Erythroblast (primary cell): ENCODE measurements around the gene PSMA2.

Experiments used
- DNase-seq, 2 experiments: peaks; one replicate each; lab custom pipeline; 2025; lab: John Stamatoyannopoulos, UW
- GATA1 ChIP-seq: IDR thresholded peaks from 2 replicates; pipeline ENCODE4 v1.6.1; 2011; ENCODE audit warnings: low read depth, mild to moderate bottlenecking, control low read depth, low read length, moderate library complexity
- POLR2A ChIP-seq: IDR thresholded peaks from 2 replicates; pipeline ENCODE4 v1.6.1; 2011; ENCODE audit warnings: mild to moderate bottlenecking, low read length

The PSMA2 gene

GRCh38 chr7:42929449-42929848 is 2.5 kb downstream of the PSMA2 start:
- TF ChIP-seq GATA1 (no peak), POLR2A (no peak)
- DNase-seq = no peak

- DNase-seq = peak in 1 of 2 experiments; percentile 11
- no peak for TF ChIP-seq GATA1
- no peak for TF ChIP-seq POLR2A
Observed at GRCh38 chr7:42928754-42929153, 3.2 kb downstream of the PSMA2 start.

GRCh38 chr7:42926204-42926603 is 5.8 kb downstream of the PSMA2 start:
- no peak for TF ChIP-seq GATA1
- no peak for TF ChIP-seq POLR2A
- no peak for DNase-seq

GRCh38 chr7:42925630-42926029 is 6.3 kb downstream of the PSMA2 start:
- no peak for DNase-seq
- TF ChIP-seq POLR2A = no peak
- TF ChIP-seq GATA1 = no peak

- no peak for DNase-seq
- TF ChIP-seq GATA1 (no peak), POLR2A (no peak)
Observed at GRCh38 chr7:42924223-42924838, 7.6 kb downstream of the PSMA2 start.

- DNase-seq = peak in 1 of 2 experiments; percentile 9
- no peak for TF ChIP-seq POLR2A
- no peak for TF ChIP-seq GATA1
Observed at GRCh38 chr7:42922017-42922753, 9.8 kb downstream of the PSMA2 start.

- TF ChIP-seq POLR2A (no peak), GATA1 (no peak)
Observed at GRCh38 chr7:42915356-42915755, 16.6 kb downstream of the PSMA2 start.

GRCh38 chr7:42914421-42915045 is 17.4 kb downstream of the PSMA2 start:
- TF ChIP-seq POLR2A (no peak), GATA1 (no peak)
- DNase-seq = peak; percentile 7 to 21

More at GRCh38 chr7:42915356-42915755, 16.6 kb downstream of the PSMA2 start:
- no peak for DNase-seq

- TF ChIP-seq GATA1 (no peak), POLR2A (no peak)
- no peak for DNase-seq
Observed at GRCh38 chr7:42914009-42914408, 18.0 kb downstream of the PSMA2 start.

- peak; percentile 10 to 16 for DNase-seq
- TF ChIP-seq POLR2A (no peak), GATA1 (no peak)
Observed at GRCh38 chr7:42913591-42913990, 18.4 kb downstream of the PSMA2 start.

- TF ChIP-seq POLR2A (peak; percentile 22), GATA1 (no peak)
- DNase-seq = peak; percentile 94 to 96
Observed at GRCh38 chr7:42911454-42912447, 20.2 kb downstream of the PSMA2 start, which contains the start of gene C7orf25. Gene C7orf25 (minus strand): TSS chr7:42912070. CDS start chr7:42910900, 1,170 bp downstream.

GRCh38 chr7:42910306-42910705 is 21.7 kb downstream of the PSMA2 start:
- TF ChIP-seq POLR2A = no peak
- no peak for TF ChIP-seq GATA1

GRCh38 chr7:42907316-42907715 is 24.7 kb downstream of the PSMA2 start:
- no peak for DNase-seq
- TF ChIP-seq GATA1 = no peak
- TF ChIP-seq POLR2A = no peak

More at GRCh38 chr7:42910306-42910705, 21.7 kb downstream of the PSMA2 start:
- DNase-seq = no peak

GRCh38 chr7:42906181-42906580 is 25.8 kb downstream of the PSMA2 start:
- no peak for TF ChIP-seq GATA1
- no peak for TF ChIP-seq POLR2A
- no peak for DNase-seq
